Activated CD4-positive, alpha-beta T cell treated with anti-CD3 and anti-CD28 coated beads for 1 hour (primary cell): ENCODE data around the gene ZFYVE28.
"Not testable (repeated sequence)": the region's sequence is repeated elsewhere in the genome, so short reads cannot be mapped to it uniquely, and the experiment has no call there.

ENCODE experiments used
- DNase-seq: peaks from one replicate; pipeline ENCODE4 v3.0.0-alpha.2; 2020

Gene ZFYVE28

GRCh38 chr4:2446656-2447564 is 28.5 kb upstream of the ZFYVE28 start:
- DNase-seq: no peak

DNA sequence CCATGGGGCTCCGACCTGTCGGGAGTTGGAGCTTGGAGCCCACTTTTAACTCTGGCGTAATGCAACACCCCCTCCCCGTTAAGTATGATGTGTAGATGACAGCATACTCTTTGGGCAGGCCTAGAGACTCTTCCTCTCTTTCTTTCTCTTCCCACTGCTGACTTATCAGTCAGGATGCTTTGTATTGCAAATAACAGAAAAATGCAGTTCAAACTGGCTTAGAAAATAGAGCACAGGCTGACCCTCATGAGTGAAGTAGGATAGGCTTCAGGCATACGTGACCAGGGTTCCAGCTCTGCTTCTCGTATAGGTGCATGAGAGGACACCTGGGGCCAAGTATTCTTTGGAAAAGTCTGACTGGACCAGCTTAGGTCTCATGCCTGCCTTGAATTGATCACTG is 27.1 kb upstream of the ZFYVE28 start:
- no peak for DNase-seq

DNA sequence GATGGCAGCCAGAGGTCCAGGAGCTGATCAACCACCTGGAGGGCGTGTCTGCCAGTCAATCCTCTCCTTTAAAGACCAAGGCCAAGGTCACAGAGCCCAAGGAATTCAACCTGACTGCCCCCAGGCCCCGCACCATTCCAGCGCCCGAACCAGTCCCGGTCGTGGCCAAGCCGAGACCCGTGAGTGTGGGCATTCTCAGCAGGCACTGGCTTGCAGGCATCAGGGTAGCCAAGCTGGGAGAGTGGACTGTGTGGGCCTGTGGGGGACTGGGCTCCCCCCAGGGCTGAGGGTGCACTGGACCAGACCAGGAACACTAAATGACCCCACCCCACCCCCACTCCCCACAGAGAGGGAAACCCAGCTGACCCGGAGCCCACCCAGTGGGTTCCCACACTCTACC is 26.7 kb upstream of the ZFYVE28 start:
- no peak for DNase-seq

DNA sequence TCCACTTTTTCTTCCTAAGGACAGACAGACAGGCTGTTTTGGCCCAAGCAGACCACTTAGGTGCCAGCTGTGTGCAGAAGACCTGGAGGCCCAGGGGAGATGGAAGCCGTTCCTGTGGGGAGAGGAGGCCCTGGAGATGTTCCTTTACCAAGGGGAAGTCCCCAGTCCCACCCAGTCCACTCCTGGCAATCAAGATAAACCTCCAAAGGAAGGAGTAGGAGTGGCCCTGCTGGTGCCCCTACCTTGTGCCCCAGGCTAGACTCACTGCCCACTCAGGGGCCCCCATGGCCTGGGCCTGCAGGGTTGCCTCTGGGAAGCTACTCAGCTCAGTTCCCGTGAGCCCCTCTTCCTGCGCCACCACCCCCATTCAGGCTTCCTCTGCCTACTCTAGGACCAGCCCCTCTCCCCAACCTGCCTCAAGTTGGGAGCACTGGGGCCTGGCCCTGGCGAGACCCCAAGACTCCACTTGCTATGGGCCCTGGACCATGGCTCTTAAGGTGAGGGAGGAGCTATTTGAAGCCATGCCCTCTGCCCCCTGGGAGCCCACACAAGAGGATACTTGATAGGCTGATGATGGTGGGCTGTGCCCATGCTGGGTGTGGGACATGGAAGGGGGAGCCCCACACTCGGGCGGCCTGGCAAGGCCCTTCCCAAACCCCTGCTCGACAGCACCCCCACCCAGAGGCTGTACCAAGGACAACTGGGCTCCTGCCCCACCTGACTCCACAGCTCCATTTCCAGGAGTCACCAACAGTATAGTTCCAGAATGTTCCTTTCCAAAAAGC is 25.7 kb upstream of the ZFYVE28 start:
- no peak for DNase-seq

DNA sequence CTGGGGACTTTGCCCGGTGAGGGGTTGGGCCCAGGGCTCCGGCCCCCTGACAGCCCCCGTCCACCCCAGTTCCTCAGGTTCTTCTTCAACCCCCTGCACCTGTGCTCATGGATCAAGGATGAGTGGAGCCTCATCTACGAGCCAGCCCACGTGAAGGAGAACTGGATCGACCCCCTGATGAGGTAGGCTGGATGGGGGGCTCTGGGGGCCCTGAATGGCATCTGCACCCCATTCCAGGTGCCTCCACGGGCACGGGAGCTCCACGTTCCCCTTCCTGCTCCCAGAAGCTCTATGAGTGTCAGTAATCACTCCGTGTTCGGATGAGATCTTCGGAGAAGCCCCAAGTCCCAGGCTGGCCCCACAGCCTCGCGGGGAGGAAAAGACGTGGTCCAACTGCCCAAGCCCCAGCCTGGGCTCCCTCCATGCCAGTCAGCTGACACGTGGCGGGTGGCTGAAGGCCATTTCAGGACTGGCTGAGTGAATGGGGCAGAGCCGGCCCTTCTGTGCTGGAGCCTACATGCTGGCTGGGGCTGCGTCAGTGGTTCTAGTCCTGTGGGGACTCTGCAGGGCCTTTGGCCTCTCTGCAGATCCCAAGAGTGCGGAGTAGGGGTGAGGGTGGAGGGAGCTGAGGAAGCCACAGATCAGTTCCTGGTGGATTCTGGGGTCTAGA is 24.8 kb upstream of the ZFYVE28 start:
- DNase-seq: no peak

- no peak for DNase-seq
Observed at GRCh38 chr4:2442175-2442993, 23.9 kb upstream of the ZFYVE28 start.

GRCh38 chr4:2441393-2442174 is 23.1 kb upstream of the ZFYVE28 start:
- peak; percentile 50 for DNase-seq

DNA sequence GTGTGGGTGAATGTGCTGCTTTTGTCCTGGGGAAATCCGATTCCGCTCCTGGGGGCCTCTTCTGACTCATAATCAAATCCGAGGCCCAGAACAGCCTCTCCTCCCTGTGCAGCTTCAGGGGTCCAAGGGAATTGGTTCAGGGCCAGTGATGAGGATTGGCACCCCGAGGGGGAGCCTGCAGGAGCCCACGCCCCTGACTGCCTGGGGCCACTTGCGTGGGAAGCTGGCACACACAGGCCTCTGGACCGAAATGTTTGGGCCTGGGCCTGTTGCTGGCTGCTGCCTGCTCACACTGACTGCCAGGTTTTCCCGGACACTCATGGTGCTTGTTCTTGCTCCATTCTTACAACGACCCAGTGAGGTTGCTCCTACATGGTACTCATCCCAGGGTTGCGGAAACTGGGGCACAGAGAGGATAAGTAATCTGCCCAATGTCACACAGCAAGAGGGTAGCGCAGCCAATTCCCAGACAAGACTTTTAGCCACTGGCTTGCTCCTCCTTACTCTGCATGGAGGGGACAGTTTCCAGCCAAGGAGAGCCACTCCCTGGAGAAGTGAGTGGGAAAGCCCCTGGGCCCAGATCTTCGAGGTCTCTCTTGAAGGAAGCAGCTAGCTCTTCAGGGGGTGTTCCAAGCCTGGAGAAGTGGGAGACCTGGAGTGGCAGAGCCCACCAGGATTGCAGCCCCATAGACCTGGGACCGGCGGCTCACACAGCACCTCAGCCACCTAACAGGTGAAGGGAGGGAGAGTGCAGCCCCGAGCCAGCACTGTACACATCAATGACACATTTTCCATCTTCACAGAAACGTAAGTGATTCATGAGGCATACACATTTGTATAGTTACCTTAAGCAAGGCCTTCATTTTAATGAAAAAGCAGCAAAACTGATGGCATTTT is 20.6 kb upstream of the ZFYVE28 start:
- DNase-seq: no peak

DNA sequence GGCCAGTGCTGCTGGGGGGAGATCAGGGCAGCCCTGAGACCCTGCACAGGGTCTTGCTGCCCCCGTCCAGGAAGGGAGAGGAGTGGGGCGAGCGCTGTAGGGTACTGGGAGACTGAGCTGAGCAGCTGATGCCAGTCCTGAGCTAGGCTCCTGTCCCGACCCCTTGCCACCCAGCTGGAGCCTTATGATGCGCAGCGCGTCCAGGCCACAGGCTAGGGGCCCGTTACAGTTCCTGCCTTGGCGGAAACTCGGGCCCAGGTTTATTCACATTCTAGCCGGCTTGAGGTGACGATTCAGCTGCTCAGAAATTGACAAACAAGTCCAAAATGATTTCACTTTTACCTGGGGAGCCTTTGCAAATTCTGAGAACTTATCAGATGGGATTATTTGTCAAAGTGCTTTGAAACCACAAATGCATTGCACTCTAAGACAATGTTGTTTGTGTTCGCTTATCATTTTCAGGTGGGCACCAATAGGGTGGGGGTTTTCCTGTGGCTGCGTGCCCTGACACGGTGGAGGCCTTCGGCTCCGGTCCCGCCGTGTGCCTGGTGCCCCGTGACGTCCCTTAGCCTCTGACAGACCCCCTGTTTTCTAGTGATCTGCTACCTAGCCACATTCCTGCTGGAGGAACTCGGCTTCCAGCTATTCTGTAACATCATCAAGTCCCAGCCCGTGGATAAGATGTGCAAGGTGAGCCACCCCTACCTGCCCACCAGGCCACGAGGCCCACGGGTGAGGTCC is 19.2 kb upstream of the ZFYVE28 start:
- no peak for DNase-seq

DNA sequence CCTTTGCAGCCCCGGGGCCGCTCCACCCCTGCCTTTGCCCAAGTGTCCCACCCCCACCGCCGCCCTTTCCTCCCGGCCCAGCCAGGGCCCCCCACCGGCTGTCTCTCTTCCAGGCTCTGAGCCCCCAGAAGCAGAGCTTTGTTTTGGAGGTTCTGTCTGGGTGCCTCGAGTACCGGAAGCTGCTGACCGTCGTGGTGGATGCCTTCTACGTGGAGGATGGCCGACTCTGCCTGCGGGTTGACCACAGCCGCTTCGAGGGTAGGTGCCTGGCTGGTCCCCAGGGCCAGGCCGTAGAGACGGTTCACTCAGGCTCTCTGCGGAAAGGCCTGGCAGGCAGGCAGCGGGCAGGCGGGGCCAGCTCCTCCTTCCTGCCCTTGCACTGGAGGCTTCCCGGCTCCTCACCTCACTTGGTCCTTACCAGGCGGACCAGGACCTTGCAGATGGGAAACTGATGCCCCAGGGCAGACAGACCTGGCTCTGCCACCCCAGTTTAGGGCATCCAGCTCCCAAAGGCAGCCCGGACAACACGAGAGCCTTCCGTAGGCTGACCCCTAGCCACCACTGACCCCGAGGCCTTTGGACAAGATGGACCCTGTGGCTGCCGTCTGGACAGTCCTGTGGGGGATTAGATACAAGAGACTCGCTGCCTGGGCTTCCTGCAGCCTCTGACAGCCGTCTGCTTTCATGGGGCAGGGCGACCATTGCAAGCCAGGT is 18.5 kb upstream of the ZFYVE28 start:
- DNase-seq: no peak

DNA sequence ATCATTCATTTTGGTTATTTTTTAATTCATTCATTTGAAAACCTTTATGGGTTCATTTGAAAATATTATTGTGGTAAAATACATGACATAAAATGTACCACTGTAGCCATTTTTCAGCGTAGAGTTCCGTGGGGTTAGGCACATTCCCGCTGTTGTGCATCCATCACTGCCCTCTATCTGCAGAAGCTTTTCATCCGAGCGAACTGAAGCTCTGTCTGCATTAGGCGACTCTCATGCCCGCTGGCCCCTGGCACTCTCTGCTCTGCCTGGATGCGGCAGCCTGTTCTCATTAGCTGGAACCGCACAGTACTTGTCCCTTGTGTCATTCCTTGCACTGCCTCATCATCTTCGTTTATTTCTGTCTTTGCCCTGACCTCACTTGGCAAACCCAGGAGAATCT is 17.9 kb upstream of the ZFYVE28 start:
- DNase-seq: no peak

DNA sequence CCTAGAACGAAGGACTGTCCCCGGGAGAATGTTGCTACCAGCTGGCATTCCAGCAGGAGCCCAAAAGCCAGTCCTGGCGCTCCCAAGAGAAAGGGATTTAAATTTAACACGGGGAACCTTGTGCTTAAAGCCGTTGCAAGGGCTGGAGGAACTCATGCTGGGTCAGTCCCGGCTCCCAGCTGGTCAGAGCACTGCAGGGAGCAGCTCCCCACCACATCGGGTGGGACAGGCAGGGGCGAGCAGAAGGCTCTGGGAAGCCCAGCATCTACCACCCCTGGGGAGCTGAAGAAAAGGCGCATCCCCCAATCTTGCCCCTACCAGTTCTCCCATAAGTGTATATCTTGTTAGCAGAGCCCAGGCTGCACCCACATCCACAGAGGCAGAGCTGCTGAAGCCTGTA is 16.0 kb upstream of the ZFYVE28 start:
- DNase-seq: no peak

- DNase-seq: no peak
Observed at GRCh38 chr4:2433609-2434350, 15.3 kb upstream of the ZFYVE28 start.

DNA sequence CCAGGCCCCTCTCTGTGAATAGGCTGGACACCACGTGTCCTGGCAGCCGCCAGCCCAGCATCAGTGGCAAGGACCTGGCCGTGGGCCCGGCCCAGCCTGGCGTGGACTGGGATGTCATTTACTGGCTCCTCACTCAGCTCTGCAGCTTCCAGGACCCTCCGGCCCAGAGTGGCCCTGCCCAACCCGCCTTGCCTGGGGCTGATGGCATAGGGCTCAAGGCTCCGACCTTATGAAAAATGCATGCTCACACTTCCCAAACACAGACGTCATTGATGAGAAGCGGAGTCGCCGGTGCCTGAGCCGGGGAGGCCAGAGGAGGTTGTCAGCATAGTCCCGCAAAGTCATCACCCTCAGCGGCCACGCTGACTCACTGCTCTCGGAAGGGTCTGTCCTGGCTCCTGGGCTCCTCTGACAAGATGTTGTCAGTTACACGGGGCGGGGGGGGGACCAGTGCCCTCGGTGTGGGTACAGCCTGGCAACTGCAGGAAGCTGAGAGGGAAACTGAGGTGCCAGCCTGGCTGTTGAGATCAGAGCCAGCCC is 14.6 kb upstream of the ZFYVE28 start:
- DNase-seq: no peak

GRCh38 chr4:2432004-2432403 is 13.6 kb upstream of the ZFYVE28 start:
- DNase-seq: no peak

DNA sequence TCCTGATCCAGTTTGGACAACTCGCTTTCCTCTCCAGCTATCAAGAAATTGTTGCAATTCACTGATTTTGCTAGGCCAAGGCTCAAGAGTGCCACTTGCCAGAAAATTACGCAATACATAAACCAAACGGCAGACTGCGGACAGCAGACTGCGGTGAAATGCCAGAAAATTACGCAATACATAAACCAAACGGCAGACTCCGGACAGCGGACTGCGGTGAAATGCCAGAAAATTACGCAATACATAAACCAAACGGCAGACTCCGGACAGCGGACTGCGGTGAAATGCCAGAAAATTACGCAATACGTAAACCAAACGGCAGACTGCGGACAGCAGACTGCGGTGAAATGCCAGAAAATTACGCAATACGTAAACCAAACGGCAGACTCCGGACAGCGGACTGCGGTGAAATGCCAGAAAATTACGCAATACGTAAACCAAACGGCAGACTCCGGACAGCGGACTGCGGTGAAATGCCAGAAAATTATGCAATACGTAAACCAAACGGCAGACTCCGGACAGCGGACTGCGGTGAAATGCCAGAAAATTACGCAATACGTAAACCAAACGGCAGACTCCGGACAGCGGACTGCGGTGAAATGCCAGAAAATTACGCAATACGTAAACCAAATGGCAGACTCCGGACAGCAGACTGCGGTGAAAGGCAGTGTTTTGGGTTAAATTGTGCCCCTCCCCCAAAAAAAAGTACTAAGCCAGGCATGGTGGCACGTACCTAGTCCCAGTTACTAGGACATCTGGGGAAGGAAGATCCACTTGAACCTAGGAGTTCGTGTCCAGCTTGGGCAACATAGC is 11.7 kb upstream of the ZFYVE28 start:
- DNase-seq: not testable (repeated sequence)

- no peak for DNase-seq
Observed at GRCh38 chr4:2428496-2429213, 10.2 kb upstream of the ZFYVE28 start.
